Suprapubic skin (tissue), 4 donors: Measurements from ENCODE around the gene RAB22A. TPM values are rescaled to one million over a fixed set of nuclear protein-coding genes. Genes with fewer than 3 reads are reported as not detected.
A peak's percentile ranks its signal among the peaks of the same experiment; 100 is the strongest.

ENCODE experiments used
- DNase-seq, 2 donors: peaks; one replicate each; pipeline ENCODE4 v3.0.0-alpha.2; 2019; ENCODE audit warnings: low spot score in 2 of 2
- H3K27ac ChIP-seq: fragments of 200-600 bp; sonication (generic); one replicate; pipeline ENCODE4 v1.5.1; 2019
- H3K27me3 ChIP-seq: fragments of 200-600 bp; sonication (generic); one replicate; pipeline ENCODE4 v1.5.1; 2019
- H3K36me3 ChIP-seq: fragments of 200-600 bp; sonication (generic); one replicate; pipeline ENCODE4 v1.5.1; 2019
- H3K4me1 ChIP-seq: fragments of 200-600 bp; sonication (generic); one replicate; pipeline ENCODE4 v1.5.1; 2019
- H3K4me3 ChIP-seq: fragments of 200-600 bp; sonication (generic); one replicate; pipeline ENCODE4 v1.5.1; 2019; ENCODE audit warnings: mild to moderate bottlenecking
- H3K9me3 ChIP-seq: fragments of 200-600 bp; sonication (generic); one replicate; pipeline ENCODE4 v1.5.1; 2019
- CTCF ChIP-seq, 2 donors: fragments of 200-600 bp in 1 of 2; fragments of 450-650 bp in 1 of 2; sonication (generic) in 1 of 2; IDR thresholded peaks; one replicate each; pipeline ENCODE4 v1.5.1; 2016 to 2019; ENCODE audit warnings: antibody characterized with exemption in 2 of 2, mild to moderate bottlenecking in 1 of 2, moderate library complexity in 1 of 2
- EP300 ChIP-seq: sonication (generic); formaldehyde crosslinking; IDR thresholded peaks from one replicate; pipeline ENCODE4 v1.6.1; 2017; ENCODE audit warnings: antibody characterized with exemption
- POLR2A ChIP-seq, 2 donors: fragments of 450-650 bp; IDR thresholded peaks; one replicate each; pipeline ENCODE4 v1.6.1; 2017; ENCODE audit warnings: antibody characterized with exemption in 2 of 2, mild to moderate bottlenecking in 2 of 2, moderate library complexity in 2 of 2
- POLR2AphosphoS5 ChIP-seq, 3 donors: sonication (generic); formaldehyde crosslinking; IDR thresholded peaks; one replicate each; pipeline ENCODE4 v1.6.1; 2017; ENCODE audit warnings: antibody characterized with exemption in 3 of 3
- WGBS: methylation state at CpG from one replicate; pipeline ENCODE4 v1.1.5; 2018; 5-methylcytosine and 5-hydroxymethylcytosine counted together
- total RNA-seq, 4 donors: library from RNA; depleted of rRNA; stranded (reverse); fragments of >200 nt; gene quantifications; one replicate each; pipeline ENCODE4 v1.1.0, GENCODE V29; 2016

Gene RAB22A
- total RNA-seq, 4 donors from 2014 or later = 17.0 to 21.6 (median 19.1) TPM

- H3K4me1 ChIP-seq = peaks cover 35% of the 10 kb centered on the region
- H3K4me3 ChIP-seq = peak overlapping the region; percentile 100
- WGBS = 0% methylated on average over 1 of the region's 1 CpG
- H3K27me3 ChIP-seq = no peaks in the 10 kb centered on the region
- H3K27ac ChIP-seq = peak overlapping the region; percentile 93
- peaks cover 25% of the 10 kb centered on the region for H3K36me3 ChIP-seq
- no peak for TF ChIP-seq POLR2AphosphoS5 (IDR thresholded peaks at IDR 0.05)
- no peak for TF ChIP-seq POLR2A (IDR thresholded peaks at IDR 0.05)
- TF ChIP-seq EP300 = no peak
- TF ChIP-seq CTCF (IDR thresholded peaks at IDR 0.05) = no peak
- H3K9me3 ChIP-seq = no peaks in the 10 kb centered on the region
- no peak for DNase-seq
Observed at GRCh38 chr20:58310291-58310782, 822 bp downstream of the RAB22A start.

- H3K4me1 ChIP-seq = peaks cover 29% of the 10 kb centered on the region
- peaks cover 43% of the 10 kb centered on the region for H3K36me3 ChIP-seq
- TF ChIP-seq CTCF (IDR thresholded peaks at IDR 0.05) = no peak
- no peak for TF ChIP-seq EP300
- no peak for TF ChIP-seq POLR2AphosphoS5 (IDR thresholded peaks at IDR 0.05)
- TF ChIP-seq POLR2A (IDR thresholded peaks at IDR 0.05) = no peak
- WGBS = 96% methylated on average over 2 of the region's 2 CpGs
- no peaks in the 10 kb centered on the region for H3K9me3 ChIP-seq
- no peak overlapping the region for H3K4me3 ChIP-seq
- H3K27ac ChIP-seq = no peak overlapping the region
- no peaks in the 10 kb centered on the region for H3K27me3 ChIP-seq
- no peak for DNase-seq
Observed at GRCh38 chr20:58312836-58313235, 3.3 kb downstream of the RAB22A start.

- peaks cover 27% of the 10 kb centered on the region for H3K4me1 ChIP-seq
- H3K36me3 ChIP-seq = peaks cover 44% of the 10 kb centered on the region
- DNase-seq = no peak
- no peak for TF ChIP-seq CTCF (IDR thresholded peaks at IDR 0.05)
- TF ChIP-seq POLR2AphosphoS5 (IDR thresholded peaks at IDR 0.05) = no peak
- TF ChIP-seq EP300 = no peak
- no peak for TF ChIP-seq POLR2A (IDR thresholded peaks at IDR 0.05)
- no peak overlapping the region for H3K4me3 ChIP-seq
- no peaks in the 10 kb centered on the region for H3K9me3 ChIP-seq
- WGBS = 87% methylated on average over 4 of the region's 4 CpGs
- H3K27ac ChIP-seq = no peak overlapping the region
- no peaks in the 10 kb centered on the region for H3K27me3 ChIP-seq
Observed at GRCh38 chr20:58313396-58313795, 3.9 kb downstream of the RAB22A start.

- Histone ChIP-seq H3K36me3 (peaks cover 15% of the 10 kb centered on the region), H3K4me3 (no peak overlapping the region), H3K27me3 (no peaks in the 10 kb centered on the region), H3K27ac (no peak overlapping the region), H3K4me1 (peaks cover 14% of the 10 kb centered on the region), H3K9me3 (no peaks in the 10 kb centered on the region)
- DNase-seq = no peak
- no peak for TF ChIP-seq CTCF (IDR thresholded peaks at IDR 0.05)
- no peak for TF ChIP-seq EP300
- TF ChIP-seq POLR2AphosphoS5 (IDR thresholded peaks at IDR 0.05) = no peak
- TF ChIP-seq POLR2A (IDR thresholded peaks at IDR 0.05) = no peak
- 77% methylated on average over 4 of the region's 4 CpGs for WGBS
Observed at GRCh38 chr20:58321205-58321604, 11.7 kb downstream of the RAB22A start.

- 67% methylated on average over 5 of the region's 5 CpGs for WGBS
- no peak overlapping the region for H3K4me3 ChIP-seq
- H3K27ac ChIP-seq = no peak overlapping the region
- TF ChIP-seq POLR2AphosphoS5 (IDR thresholded peaks at IDR 0.05) (no peak), CTCF (IDR thresholded peaks at IDR 0.05) (no peak), POLR2A (IDR thresholded peaks at IDR 0.05) (no peak), EP300 (no peak)
- no peak for DNase-seq
- H3K36me3 ChIP-seq = peaks cover 6% of the 10 kb centered on the region
- peaks cover 14% of the 10 kb centered on the region for H3K4me1 ChIP-seq
- no peaks in the 10 kb centered on the region for H3K27me3 ChIP-seq
- no peaks in the 10 kb centered on the region for H3K9me3 ChIP-seq
Observed at GRCh38 chr20:58322083-58322482, 12.6 kb downstream of the RAB22A start.
